Vagina (tissue), 2 donors: ENCODE measurements around the gene HBE1.

Experiments used
- CTCF ChIP-seq, 3 experiments: fragments of 450-650 bp in 2 of 3; fragments of 200-600 bp in 1 of 3; sonication (generic) in 1 of 3; IDR thresholded peaks; one replicate each; pipeline ENCODE4 v1.5.1; 2017 to 2019; ENCODE audit warnings: antibody characterized with exemption in 3 of 3, mild to moderate bottlenecking in 2 of 3, moderate library complexity in 2 of 3
- POLR2A ChIP-seq, 2 donors: fragments of 450-650 bp; IDR thresholded peaks; one replicate each; pipeline ENCODE4 v1.6.1; 2017; ENCODE audit warnings: antibody characterized with exemption in 2 of 2, mild to moderate bottlenecking in 2 of 2, moderate library complexity in 2 of 2
- POLR2AphosphoS5 ChIP-seq, 2 donors: sonication (generic); formaldehyde crosslinking; IDR thresholded peaks; one replicate each; pipeline ENCODE4 v1.9.0; 2017; ENCODE audit warnings: antibody characterized with exemption in 2 of 2, mild to moderate bottlenecking in 2 of 2, low read depth in 1 of 2; ENCODE audit not compliant: insufficient read depth in 1 of 2

GRCh38 chr11:5243816-5244180 lies 25.9 kb downstream of the HBE1 start:
- TF ChIP-seq CTCF (IDR thresholded peaks at IDR 0.05), result no peak
- no peak for TF ChIP-seq POLR2A (IDR thresholded peaks at IDR 0.05)
- no peak for TF ChIP-seq POLR2AphosphoS5 (IDR thresholded peaks at IDR 0.05; ENCODE audit: insufficient read depth in 1 of 2, low read depth in 1 of 2)
